HEK293 (cell line): ENCODE results near the gene S100A12.
A peak's percentile ranks its signal among the peaks of the same experiment; 100 is the strongest.

ENCODE experiments used
- CTCF ChIA-PET: fragments of 350-600 bp; formaldehyde crosslinking; extraction: SDS; loops from one replicate; lab custom pipeline; 2021; ENCODE audit warnings: antibody characterized with exemption; lab: Yijun Ruan, JAX
- POLR2A ChIA-PET: fragments of 300-600 bp; formaldehyde crosslinking; extraction: SDS; loops from one replicate; lab custom pipeline; 2020; ENCODE audit warnings: antibody characterized with exemption, inconsistent platforms; lab: Yijun Ruan, JAX
- H3K27ac ChIP-seq: fragments of 200-500 bp; sonication (Bioruptor generic); 2 replicates; pipeline ENCODE4 v1.5.1; 2014; ENCODE audit warnings: low read depth, low read length, control low read depth, inconsistent platforms; ENCODE audit errors: extremely low read depth
- H3K36me3 ChIP-seq, 2 experiments: fragments of 200-500 bp in 1 of 2; sonication (Bioruptor generic) in 1 of 2; 1 replicate in 1 of 2; 2 replicates in 1 of 2; pipeline ENCODE4 v1.5.1; 2014 to 2017; ENCODE audit warnings: inconsistent platforms in 2 of 2, low read length in 2 of 2; ENCODE audit not compliant: control insufficient read depth in 2 of 2, insufficient read depth in 1 of 2
- H3K4me1 ChIP-seq: fragments of 200-500 bp; sonication (Bioruptor generic); 2 replicates; pipeline ENCODE4 v1.5.1; 2014; ENCODE audit warnings: mild to moderate bottlenecking, low read length, inconsistent platforms; ENCODE audit not compliant: control insufficient read depth, insufficient read depth
- H3K4me3 ChIP-seq: 2 replicates; pipeline ENCODE4 v1.5.1; 2011; ENCODE audit warnings: low read depth, mild to moderate bottlenecking, control low read depth, low read length, moderate library complexity
- H3K9me3 ChIP-seq: fragments of 200-500 bp; sonication (Bioruptor generic); 2 replicates; pipeline ENCODE4 v1.5.1; 2014; ENCODE audit warnings: low read depth, low read length, inconsistent platforms; ENCODE audit not compliant: control insufficient read depth, insufficient read depth
- AEBP2 ChIP-seq: fragments of 450-650 bp; formaldehyde crosslinking; IDR thresholded peaks from 2 replicates; pipeline ENCODE4 v1.5.1; 2016; ENCODE audit warnings: missing biosample characterization, missing genetic modification characterization, borderline replicate concordance
- BCL11A ChIP-seq: fragments of 450-650 bp; formaldehyde crosslinking; IDR thresholded peaks from 2 replicates; pipeline ENCODE4 v1.5.1; 2016; ENCODE audit warnings: low read depth, missing biosample characterization, missing genetic modification characterization
- CTCF ChIP-seq: fragments of 450-650 bp; formaldehyde crosslinking; IDR thresholded peaks from 2 replicates; pipeline ENCODE4 v1.5.1; 2016; ENCODE audit warnings: missing biosample characterization, missing genetic modification characterization
- FEZF1 ChIP-seq: fragments of 450-650 bp; formaldehyde crosslinking; IDR thresholded peaks from 2 replicates; pipeline ENCODE4 v1.5.1; 2016; ENCODE audit warnings: missing biosample characterization, missing genetic modification characterization
- OSR2 ChIP-seq: fragments of 450-650 bp; formaldehyde crosslinking; IDR thresholded peaks from 2 replicates; pipeline ENCODE4 v1.5.1; 2016; ENCODE audit warnings: missing biosample characterization, missing genetic modification characterization
- SCRT2 ChIP-seq: fragments of 450-650 bp; formaldehyde crosslinking; IDR thresholded peaks from 2 replicates; pipeline ENCODE4 v1.5.1; 2016; ENCODE audit warnings: missing biosample characterization, missing genetic modification characterization
- SETDB1 ChIP-seq: IDR thresholded peaks from one replicate; pipeline ENCODE4 v1.6.1; 2017; ENCODE audit warnings: mild to moderate bottlenecking, low read length, moderate library complexity, mixed read lengths; ENCODE audit not compliant: insufficient read length
- SP7 ChIP-seq: fragments of 450-650 bp; formaldehyde crosslinking; IDR thresholded peaks from 2 replicates; pipeline ENCODE4 v1.5.1; 2016; ENCODE audit warnings: missing biosample characterization, missing genetic modification characterization
- ZBTB17 ChIP-seq: fragments of 450-650 bp; formaldehyde crosslinking; IDR thresholded peaks from 2 replicates; pipeline ENCODE4 v1.5.1; 2016; ENCODE audit warnings: missing biosample characterization, missing genetic modification characterization
- ZNF155 ChIP-seq: fragments of 450-650 bp; formaldehyde crosslinking; IDR thresholded peaks from 2 replicates; pipeline ENCODE4 v1.5.1; 2016; ENCODE audit warnings: missing biosample characterization, missing genetic modification characterization
- ZNF19 ChIP-seq: fragments of 450-650 bp; formaldehyde crosslinking; IDR thresholded peaks from 2 replicates; pipeline ENCODE4; 2016; ENCODE audit warnings: missing biosample characterization, missing genetic modification characterization, low read depth
- ZNF324 ChIP-seq: fragments of 450-650 bp; formaldehyde crosslinking; IDR thresholded peaks from 2 replicates; pipeline ENCODE4 v1.5.1; 2016; ENCODE audit warnings: missing biosample characterization, missing genetic modification characterization
- ZNF398 ChIP-seq: fragments of 450-650 bp; formaldehyde crosslinking; IDR thresholded peaks from 2 replicates; pipeline ENCODE4 v1.5.1; 2017; ENCODE audit warnings: missing biosample characterization, missing genetic modification characterization
- ZNF600 ChIP-seq: fragments of 450-650 bp; formaldehyde crosslinking; IDR thresholded peaks from 2 replicates; pipeline ENCODE4 v1.5.1; 2016; ENCODE audit warnings: missing biosample characterization, missing genetic modification characterization
- ZNF654 ChIP-seq: fragments of 450-650 bp; formaldehyde crosslinking; IDR thresholded peaks from 2 replicates; pipeline ENCODE4 v1.5.1; 2016; ENCODE audit warnings: low read depth, missing biosample characterization, missing genetic modification characterization
- ZNF660 ChIP-seq: fragments of 450-650 bp; IDR thresholded peaks from 2 replicates; pipeline ENCODE4 v1.5.1; 2018; ENCODE audit warnings: missing biosample characterization, mild to moderate bottlenecking, missing genetic modification characterization
- ZNF704 ChIP-seq: fragments of 450-650 bp; formaldehyde crosslinking; IDR thresholded peaks from 2 replicates; pipeline ENCODE4 v1.5.1; 2016; ENCODE audit warnings: missing biosample characterization, missing genetic modification characterization
- ZXDB ChIP-seq: fragments of 450-650 bp; formaldehyde crosslinking; IDR thresholded peaks from 2 replicates; pipeline ENCODE4 v1.5.1; 2016; ENCODE audit warnings: missing biosample characterization, missing genetic modification characterization
- TF ChIP-seq, protein P1 (sequence below): fragments of 450-650 bp; formaldehyde crosslinking; IDR thresholded peaks from 2 replicates; pipeline ENCODE4 v1.5.1; 2016; ENCODE audit warnings: missing biosample characterization, missing genetic modification characterization
- TF ChIP-seq, protein P2 (sequence below): fragments of 450-650 bp; formaldehyde crosslinking; IDR thresholded peaks from 2 replicates; pipeline ENCODE4 v1.5.1; 2016; ENCODE audit warnings: missing biosample characterization, missing genetic modification characterization
- TF ChIP-seq, protein P3 (sequence below): fragments of 450-650 bp; formaldehyde crosslinking; IDR thresholded peaks from 2 replicates; pipeline ENCODE4 v1.5.1; 2016; ENCODE audit warnings: missing biosample characterization, missing genetic modification characterization
- TF ChIP-seq, protein P4 (sequence below): fragments of 450-650 bp; formaldehyde crosslinking; optimal IDR thresholded peaks from 2 replicates; pipeline ENCODE3; 2016; ENCODE audit warnings: missing biosample characterization, mild to moderate bottlenecking, missing genetic modification characterization

S100A12 gene

GRCh38 chr1:153353226-153353947 lies 22.0 kb downstream of the S100A12 start:
- Histone ChIP-seq H3K36me3 (no peaks in the 10 kb centered on the region), H3K27ac (no peak overlapping the region), H3K4me1 (no peaks in the 10 kb centered on the region), H3K4me3 (no peak overlapping the region), H3K9me3 (no peaks in the 10 kb centered on the region)
- CTCF ChIA-PET = interaction anchor here (0.7 to 11.6 kb wide), 41 partner anchors 10 to 806 kb away, joined by 3 to 259 read pairs (median 5); partner anchors contain the start of genes CREB3L4, PGLYRP3, RAB13 and S100A1
- TF ChIP-seq ZNF155 (tag by site-specific recombination) (no peak), ZNF324 (no peak), FEZF1 (tag by site-specific recombination) (no peak), ZNF398 (tag by site-specific recombination) (no peak), AEBP2 (no peak), SETDB1 (no peak), BCL11A (no peak), SP7 (tag by site-specific recombination) (no peak), ZXDB (no peak), OSR2 (no peak), ZNF600 (tag by site-specific recombination) (no peak), ZNF19 (tag by site-specific recombination) (no peak)
- TF ChIP-seq, protein P1, sequence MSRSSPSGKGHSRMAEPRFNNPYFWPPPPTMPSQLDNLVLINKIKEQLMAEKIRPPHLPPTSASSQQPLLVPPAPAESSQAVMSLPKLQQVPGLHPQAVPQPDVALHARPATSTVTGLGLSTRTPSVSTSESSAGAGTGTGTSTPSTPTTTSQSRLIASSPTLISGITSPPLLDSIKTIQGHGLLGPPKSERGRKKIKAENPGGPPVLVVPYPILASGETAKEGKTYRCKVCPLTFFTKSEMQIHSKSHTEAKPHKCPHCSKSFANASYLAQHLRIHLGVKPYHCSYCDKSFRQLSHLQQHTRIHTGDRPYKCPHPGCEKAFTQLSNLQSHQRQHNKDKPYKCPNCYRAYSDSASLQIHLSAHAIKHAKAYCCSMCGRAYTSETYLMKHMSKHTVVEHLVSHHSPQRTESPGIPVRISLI (tag by site-specific recombination) = no peak
- TF ChIP-seq, protein P2, sequence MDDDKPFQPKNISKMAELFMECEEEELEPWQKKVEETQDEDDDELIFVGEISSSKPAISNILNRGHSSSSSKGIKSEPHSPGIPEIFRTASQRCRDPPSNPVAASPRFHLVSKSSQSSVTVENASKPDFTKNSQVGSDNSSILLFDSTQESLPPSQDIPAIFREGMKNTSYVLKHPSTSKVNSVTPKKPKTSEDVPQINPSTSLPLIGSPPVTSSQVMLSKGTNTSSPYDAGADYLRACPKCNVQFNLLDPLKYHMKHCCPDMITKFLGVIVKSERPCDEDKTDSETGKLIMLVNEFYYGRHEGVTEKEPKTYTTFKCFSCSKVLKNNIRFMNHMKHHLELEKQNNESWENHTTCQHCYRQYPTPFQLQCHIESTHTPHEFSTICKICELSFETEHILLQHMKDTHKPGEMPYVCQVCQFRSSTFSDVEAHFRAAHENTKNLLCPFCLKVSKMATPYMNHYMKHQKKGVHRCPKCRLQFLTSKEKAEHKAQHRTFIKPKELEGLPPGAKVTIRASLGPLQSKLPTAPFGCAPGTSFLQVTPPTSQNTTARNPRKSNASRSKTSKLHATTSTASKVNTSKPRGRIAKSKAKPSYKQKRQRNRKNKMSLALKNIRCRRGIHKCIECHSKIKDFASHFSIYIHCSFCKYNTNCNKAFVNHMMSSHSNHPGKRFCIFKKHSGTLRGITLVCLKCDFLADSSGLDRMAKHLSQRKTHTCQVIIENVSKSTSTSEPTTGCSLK = no peak
- TF ChIP-seq, protein P3, sequence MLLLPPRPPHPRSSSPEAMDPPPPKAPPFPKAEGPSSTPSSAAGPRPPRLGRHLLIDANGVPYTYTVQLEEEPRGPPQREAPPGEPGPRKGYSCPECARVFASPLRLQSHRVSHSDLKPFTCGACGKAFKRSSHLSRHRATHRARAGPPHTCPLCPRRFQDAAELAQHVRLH (tag by site-specific recombination) = no peak
- POLR2A ChIA-PET = interaction anchor here (1.3 kb wide), 1 partner anchor 637 kb away, joined by 3 read pairs; no protein-coding TSS in a partner anchor

DNA sequence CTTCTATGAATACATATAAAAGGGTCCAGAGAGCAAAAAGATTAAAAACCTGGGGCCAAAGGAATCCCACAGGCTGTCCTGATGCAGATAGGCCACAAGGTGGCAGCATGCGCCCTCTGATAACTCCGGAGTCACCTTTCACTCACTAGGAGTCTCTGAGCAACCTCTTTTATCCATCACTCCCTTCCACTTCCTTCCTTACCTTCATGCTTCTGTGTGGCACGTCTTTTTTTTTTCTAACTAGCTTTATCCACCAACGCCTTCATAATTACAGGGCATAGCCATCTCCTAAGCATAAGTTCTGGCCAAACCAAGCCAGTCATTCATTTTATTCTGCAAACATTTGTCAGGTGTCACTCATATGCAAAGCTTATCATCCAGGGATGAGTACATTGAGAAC lies 22.9 kb downstream of the S100A12 start:
- Histone ChIP-seq H3K36me3 (no peaks in the 10 kb centered on the region), H3K9me3 (no peaks in the 10 kb centered on the region), H3K4me3 (no peak overlapping the region), H3K27ac (no peak overlapping the region), H3K4me1 (no peaks in the 10 kb centered on the region)
- TF ChIP-seq ZNF654 (tag by site-specific recombination) (peak; percentile 97), SCRT2 (0 out of 2 replicates have a peak, but pooled peaks have one; percentile 18), ZNF704 (tag by site-specific recombination) (no peak), ZNF660 (tag by site-specific recombination) (peak; percentile 12; the same call in 1 of the 2 replicates), ZBTB17 (peak; percentile 30; the same call in 1 of the 2 replicates), CTCF (tag by site-specific recombination) (peak; percentile 52; the same call in 1 of the 2 replicates)
- TF ChIP-seq, protein P4, sequence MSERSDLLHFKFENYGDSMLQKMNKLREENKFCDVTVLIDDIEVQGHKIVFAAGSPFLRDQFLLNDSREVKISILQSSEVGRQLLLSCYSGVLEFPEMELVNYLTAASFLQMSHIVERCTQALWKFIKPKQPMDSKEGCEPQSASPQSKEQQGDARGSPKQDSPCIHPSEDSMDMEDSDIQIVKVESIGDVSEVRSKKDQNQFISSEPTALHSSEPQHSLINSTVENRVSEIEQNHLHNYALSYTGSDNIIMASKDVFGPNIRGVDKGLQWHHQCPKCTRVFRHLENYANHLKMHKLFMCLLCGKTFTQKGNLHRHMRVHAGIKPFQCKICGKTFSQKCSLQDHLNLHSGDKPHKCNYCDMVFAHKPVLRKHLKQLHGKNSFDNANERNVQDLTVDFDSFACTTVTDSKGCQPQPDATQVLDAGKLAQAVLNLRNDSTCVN (tag by site-specific recombination) = no peak
- ChIA-PET CTCF (interaction anchor here (0.5 to 11.6 kb wide), 58 partner anchors 9 to 981 kb away, joined by 3 to 259 read pairs (median 4); partner anchors contain the start of genes CREB3L4, PGLYRP3, S100A1 and S100A12), POLR2A (interaction anchor here (1.3 kb wide), 1 partner anchor 638 kb away, joined by 3 read pairs; no protein-coding TSS in a partner anchor)
